Stimulated activated CD4-positive, alpha-beta T cell treated with anti-CD3 and anti-CD28 coated beads, Interleukin-4, amount 100 ng/mL, for 24 hours (primary cell): ENCODE results near the gene PAXX.
"Not testable (repeated sequence)": the region's sequence is repeated elsewhere in the genome, so short reads cannot be mapped to it uniquely, and the experiment has no call there.

Source experiments
- DNase-seq: peaks from one replicate; pipeline ENCODE4 v3.0.0-alpha.2; 2020

The PAXX gene

DNA sequence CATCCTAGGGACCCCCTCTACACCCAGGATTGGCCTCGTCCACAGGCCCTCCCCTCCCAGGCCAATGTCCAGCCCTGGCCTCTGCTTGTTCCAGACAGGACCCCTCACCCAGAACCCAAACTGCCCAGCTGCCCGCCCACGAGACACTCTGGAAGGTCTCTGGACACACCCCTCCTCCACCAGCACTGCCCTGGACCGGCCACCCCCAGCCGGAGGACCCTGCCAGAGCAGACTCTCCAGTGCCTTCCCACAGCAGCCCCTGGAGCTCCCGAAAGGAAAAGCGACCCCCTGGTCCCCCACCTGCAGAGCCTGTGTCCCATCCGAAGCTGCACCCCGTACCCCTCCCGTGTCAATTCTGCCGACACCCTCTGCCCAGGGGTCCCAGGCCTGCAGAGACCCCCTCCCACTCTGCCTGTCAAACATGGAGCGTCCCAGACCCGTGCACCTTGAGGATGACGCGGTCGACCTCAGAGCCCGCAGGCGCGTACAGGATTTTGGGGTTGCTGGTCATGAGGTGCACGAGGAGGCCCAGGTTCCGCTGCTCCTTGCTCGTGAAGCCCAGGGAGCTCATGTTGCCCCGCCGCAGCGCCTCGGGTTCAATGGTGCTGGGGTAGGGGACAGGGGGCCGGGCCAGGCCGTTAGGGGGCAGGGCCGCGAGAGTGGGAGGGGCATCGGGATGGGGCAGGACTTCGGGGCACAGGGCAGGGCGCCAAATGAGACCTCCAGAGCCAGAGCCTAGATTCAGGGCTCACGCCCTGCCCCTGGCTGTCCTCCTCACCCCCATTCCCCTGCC is 27.9 kb downstream of the PAXX start:
- no peak for DNase-seq

DNA sequence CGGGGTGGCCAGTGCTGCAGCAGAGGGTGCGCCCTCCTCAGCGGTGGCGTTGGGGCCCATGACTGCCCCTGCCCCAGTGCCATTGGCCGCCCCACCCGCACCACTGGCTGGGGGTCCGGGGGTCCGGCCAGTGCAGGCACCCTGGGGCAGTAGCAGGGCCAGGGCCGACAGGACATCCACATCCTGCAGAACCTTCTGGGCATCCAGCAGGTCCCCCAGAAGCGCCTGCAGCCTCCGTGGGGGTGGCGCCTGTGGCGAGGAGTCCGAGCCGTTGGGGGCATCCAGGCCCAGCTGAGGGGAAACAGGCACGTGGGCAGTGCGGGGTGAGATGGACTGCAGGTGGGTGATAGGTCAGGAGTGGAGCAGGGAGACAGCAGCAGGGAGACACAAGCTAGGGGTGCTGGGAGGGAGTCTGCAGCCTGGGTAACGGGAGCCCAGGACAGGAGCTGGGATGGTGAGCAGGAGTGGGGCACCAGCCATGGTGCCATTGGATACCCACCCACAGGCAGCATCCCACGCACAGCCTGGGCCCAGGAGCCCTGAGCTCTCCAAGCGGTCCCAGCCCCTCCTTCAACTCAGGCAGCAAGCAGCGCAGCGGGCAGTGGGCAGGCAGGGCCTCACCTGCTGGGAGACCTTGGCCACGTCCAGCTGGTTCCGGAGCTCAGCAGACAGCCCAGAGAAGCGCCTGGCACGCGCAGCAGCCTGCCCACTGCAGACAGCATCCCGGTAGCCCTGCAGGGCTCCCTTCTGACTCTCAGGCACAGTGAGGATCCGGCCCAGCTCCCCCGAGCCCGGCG is 28.7 kb downstream of the PAXX start:
- DNase-seq, result no peak

DNA sequence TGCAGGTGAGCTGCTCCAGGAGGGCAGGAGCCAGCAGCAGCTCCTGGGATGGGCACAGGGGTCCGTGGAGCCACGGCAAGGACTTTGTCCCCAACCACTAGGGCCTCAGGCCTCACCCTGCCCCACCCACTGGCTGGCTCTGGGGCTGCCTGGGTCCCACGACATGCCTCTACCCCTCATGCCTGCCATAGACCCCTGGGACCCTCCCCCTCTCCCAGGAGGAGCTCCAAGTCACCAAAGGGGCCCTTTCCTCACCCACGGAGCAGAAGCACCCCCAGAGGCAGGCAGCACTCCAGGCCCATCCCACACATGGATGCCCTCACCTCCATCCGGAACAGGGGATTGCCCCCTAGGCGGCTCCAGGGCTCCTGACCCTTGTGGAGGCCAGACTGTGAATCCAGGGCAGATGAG is 29.4 kb downstream of the PAXX start:
- DNase-seq, result no peak

DNA sequence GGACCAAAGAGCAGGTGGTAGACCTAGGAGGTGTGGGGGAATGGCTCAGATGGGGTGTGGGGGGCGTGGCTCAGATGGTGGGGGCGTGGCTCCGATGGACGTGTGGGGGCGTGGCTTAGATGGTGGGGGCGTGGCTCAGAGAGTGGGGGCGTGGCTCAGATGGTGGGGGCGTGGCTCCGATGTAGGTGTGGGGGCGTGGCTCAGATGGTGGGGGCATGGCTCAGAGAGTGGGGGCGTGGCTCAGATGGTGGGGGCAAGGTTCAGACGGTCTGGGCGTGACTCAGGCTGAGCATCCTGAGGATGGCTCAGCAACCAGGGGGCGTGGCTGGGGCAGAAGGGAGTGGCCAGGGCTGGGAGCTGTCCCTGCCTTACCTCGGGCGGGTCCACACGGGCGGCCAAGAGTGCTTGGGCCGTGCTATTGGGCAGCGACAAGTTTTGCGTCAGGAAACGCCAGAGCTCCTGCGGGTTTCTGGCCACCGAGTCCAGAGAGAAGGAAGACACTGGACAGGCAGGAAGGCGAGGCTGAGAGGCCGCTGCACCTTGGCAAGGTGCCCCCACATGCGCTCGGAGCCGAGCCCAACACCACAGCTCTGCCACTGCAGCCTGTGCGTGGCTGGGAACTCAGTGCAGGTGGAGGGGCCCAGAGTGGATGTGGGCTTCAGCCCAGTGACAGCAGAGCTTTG is 29.9 kb downstream of the PAXX start:
- DNase-seq, result peak; percentile 74

DNA sequence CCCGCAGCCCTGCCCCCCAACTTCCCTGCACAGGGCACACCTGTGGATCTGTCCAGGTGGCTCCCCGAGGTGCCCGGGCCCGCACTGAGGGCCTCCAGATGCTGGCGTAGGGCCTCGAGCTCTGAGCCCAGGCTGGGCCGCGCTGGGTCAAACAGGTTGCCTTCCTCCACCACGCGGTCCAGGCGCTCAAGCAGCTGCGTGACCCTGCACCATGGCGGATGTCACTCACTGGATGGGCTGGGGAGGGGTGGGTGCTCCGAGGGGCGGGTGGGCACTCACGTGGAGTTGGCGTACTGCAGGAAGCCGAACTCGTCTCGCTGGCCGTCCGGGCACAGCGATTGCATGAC is 30.4 kb downstream of the PAXX start:
- DNase-seq, result no peak

DNA sequence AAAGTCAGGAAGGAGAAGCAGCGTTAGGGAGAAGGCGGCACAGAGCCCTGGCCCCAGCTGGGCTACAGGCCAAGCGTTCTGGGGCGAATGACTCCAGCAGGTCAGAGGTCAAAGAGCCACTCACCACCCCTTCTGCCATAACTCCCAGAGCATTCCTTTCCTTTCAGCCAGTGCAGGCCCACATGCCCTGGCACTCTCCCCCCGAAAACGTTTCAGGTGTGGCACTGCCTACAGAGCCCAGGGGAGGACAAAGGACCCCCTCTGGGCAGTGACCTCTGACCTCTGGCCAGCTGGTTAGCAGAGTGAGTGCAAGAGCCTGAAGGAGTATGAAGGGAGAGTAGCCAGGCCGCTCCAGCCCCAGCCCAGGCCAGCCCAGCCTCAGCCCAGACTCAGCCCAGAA is 30.9 kb downstream of the PAXX start:
- DNase-seq, result no peak

DNA sequence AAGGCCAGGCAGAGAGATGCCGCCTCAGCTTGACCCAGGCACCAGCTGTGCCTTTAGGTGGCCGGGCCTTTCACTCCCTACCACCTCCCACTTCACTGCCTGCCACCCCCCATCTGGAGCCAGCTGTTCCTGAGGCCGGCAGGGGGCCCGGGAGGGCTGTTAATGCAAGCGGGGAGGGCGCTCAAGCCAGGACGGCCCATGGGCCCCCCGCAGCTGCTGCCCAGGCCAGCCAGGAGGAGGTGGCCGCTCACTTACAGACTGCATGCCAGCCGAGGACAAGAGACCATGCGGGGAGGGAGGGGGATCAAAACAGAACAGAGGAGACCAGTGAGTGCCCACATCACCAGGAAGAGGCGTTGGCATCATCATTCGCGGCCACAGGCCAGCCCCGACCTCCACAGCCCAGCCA is 31.4 kb downstream of the PAXX start:
- no peak for DNase-seq

DNA sequence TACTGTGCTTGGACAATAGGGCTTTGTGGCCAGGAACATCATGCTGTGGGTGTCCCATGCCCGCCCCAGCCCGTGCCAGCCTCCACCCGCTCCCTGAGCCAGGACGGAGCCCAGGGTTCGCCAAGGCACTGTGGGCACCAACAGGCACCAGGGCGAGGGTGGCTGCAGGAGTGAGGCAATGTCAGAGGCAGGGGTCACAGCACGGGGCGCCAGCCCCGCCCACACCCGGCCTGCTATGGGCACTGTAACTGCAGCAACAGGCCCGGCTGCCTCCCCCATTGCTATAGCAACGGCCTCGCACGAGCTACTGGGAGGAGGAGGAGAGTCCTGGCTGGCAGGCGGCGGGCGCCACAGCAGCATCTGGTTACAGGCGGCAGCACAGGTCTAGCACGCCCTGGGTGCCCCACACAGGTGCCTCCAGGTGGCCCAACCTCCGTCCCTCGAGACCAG is 33.3 kb downstream of the PAXX start:
- no peak for DNase-seq

DNA sequence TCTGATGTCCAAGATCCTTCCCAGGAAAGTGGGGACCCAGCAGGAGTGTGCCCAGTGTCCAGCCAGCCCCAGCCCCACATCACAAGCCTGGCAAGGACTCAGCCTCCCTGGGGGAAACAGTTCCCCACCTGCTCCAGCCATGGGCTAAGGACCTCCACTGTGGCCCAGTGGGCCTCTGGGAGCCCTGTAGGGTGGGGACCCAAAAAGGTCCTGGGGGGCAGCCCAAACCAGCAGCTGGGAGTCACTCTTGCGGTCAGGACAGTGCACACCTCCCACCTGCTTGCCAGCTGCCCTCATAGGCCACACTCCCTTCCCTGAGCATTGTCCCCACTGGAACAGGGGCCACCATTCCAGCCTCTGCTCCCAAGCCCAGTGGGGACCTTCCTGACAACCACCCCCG is 34.2 kb downstream of the PAXX start:
- DNase-seq, result no peak

DNA sequence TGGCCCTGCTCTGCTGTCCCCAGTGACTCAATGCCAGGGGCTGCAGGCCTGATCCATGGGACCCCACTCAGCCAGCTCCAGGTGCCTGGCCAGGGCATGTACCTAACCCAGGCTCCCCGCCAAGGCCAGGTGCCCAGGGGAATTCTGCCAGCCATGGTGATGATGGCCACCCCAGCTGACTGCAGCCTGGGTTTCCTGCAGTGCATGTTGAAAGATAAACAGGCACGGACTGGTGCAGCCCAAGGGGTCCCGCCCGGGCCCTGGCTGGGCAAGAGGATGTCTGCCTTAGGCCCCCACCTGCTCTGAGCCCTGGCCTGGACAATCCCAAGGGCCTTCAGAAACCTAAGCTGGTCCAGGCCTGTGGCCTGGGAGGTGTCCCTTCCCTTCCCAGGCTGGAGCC is 34.6 kb downstream of the PAXX start:
- no peak for DNase-seq

DNA sequence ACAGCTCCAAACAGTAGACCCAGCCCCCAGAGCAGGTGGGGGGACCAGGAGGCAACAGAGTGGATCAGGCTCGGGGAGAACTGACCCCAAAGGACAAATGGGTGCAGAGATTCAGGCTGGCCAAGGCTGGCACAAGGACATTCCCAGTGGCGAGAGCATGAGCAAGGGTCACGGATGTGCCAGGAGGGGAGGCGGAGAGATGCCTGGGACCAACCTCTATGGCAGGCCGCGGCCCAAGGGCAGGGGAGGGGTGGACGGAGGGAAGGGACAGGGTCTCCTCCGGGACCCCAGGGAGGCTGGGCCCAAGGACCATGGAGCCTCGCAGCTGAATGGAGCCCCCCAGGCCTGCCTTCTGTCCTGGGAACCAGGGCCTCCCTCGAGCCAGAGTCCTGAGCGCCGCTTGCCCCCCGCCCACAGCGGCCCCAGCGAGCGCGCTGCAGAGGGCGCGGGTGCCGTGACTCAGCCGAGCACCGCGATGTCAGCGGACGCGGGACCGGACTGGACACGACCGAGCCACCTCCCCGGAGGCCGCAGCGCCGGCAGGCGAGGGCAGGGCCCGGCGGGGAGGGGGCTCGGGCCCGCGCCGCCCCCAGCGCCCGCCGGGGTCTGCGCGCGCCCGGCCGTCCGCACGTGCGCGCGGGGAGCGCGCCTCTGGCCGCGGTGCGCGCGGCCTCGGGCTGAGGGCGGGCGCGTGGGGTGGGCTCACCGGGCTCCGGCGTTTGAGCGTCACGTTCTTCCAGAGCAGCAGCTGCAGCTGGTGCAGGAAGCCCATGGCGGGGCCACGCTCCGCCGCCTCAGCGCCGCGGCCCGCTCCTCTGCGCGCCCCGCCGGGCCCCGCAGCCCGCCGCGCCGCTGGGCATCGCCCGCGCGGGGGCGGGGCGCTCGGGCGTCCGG is 35.4 kb downstream of the PAXX start, which contains the start of gene ABCA2:
TSS of gene ABCA2 (minus strand) at position 869 of the 894 bp plus-strand sequence. CDS start at position 772, 97 bp downstream.
- no peak for DNase-seq

DNA sequence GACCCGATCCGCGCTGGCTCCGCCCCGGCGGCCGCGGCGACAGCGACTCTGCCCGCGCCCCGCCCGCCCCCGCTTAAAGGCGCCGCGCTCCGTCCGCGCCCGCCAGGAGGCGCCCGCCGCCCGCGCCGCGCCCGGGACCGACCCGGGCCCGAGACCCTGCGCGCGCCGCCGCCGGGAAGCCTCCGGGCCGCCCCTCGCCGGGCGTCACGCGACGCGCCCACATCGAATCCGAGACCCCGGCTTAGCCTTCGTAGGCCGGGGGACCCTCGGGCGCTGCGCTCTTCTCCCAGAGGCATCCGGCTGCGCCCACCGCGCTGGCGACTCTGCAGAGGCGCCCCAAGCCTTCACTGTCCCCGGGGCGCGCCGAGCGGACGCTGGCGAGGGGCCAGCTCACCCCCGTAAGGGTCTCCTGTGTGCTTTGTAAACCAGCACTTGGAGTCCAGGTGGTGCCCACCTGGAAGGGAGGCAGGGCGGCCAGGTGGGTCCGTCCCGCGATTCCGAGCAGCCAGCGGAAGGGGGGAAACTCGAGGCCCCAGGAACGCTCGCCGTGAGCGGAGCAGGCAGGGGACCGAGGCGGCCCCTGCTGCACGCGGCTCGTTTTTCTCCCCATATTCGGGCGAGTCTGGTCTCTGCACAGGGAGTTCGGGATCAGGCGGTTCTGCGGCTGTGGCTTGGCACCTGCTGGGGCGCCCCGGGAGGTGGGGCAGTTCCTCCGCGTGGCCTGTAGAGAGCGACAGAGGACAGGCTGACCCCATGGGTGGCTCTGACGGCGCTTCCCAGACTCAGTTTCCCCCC is 36.2 kb downstream of the PAXX start:
- DNase-seq, result peak; percentile 65

DNA sequence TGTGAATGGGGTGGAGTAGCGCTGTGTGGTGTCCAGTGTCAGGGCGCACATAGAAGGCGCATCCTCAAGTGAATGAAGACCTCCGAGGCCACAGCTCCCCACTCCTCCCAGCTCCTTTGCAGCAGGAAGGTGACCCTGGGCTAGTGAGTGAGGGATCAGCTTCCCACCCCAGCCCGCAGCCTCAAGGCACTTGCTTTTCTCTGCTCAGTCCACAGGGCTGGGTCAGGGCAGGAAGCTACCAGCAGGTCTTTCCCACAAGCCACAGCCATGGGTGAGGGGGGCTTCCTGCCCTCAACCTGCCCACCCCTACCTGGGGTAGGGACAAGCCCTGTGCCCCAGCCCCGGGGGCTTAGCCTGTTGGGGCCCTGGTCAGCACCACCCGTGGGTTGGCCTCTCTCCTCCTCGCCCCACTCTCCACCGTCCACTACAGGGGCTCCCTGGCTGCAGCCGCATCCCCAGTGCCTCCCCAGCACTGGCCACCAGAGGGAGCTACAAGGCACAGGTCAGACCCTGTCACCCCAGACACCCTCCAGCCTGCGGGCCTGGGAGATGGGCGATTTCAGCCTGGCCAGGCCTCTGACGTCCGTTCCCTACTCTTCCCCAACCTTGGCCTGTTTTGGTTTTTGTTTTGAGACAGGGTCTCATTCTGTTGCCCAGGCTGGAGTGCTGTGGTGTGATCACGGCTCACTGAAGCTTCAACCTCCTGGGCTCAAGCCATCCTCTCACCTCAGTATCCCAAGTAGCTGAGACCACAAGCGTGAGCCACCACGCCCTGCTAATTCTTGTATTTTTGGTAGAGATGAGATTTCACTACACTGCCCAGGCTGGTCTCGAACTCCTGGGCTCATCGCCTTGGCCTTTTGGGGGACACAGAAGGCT is 37.1 kb downstream of the PAXX start:
- DNase-seq, result peak; percentile 79

DNA sequence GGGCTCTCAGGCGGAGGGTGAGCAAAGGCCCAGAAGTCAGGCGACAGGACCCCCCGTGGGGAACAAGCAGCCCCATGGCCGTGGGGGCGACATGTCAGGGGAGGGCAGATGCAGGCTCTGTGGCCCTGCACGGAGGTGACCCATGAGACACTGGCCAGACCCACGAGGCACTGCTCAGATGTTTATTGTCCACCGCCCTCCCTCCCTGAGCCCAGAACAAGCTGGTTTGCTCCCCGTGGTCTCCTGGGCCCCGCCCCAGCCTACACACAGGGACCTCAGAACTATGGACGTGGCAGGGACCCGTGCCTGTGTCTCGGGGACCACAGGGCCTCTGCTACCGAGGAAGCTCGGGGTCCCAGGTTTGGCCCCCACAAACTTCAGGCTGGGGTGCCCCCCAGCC is 37.8 kb downstream of the PAXX start:
- no peak for DNase-seq

DNA sequence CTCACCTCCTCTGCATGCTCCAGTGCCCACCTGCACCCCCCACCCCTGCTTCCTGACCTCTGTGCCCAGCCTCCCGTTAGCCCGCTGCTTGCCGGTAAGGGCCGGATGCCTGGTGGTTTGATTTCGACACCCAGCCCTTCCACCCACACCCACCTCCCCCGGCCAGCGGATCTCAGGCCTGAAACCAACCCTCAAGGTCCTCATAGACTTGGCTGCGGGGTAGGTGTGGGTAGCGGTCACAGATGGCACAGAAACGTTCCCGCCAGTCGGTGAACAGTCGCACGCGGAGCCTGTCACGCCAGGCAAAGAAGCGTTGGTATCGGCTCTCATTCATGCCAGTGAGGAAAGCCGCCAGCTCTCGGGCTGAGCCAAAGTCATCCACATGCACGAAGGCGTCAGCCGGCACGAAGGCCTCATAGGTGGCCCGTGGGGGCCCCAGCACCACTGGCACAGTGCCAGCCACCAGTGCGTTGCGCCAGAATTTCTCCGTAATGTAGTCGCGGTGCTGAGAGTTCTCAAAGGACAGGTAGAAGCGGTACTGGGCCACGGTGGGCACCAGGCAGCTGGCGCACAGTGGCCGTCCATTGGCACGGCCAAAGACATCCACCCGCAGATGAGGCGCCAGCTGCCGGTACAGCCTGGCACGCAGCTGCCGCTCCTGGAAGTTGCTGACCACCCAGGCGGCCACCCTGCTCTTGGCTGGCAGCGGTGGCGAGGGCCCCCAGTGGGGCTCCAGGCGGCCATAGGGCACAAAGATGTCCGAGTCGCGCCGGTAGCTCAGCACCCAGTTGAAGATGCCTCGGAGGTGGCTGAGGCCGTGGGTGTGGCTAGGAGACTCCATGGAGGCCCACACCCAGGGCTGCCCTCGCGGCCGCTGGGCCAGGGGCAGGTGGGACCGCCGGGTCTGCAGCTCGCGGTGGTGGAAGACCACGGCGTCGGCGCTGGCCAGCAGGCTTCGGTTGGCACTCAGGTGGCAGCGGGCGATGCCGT is 38.6 kb downstream of the PAXX start:
- DNase-seq, result peak; percentile 59

DNA sequence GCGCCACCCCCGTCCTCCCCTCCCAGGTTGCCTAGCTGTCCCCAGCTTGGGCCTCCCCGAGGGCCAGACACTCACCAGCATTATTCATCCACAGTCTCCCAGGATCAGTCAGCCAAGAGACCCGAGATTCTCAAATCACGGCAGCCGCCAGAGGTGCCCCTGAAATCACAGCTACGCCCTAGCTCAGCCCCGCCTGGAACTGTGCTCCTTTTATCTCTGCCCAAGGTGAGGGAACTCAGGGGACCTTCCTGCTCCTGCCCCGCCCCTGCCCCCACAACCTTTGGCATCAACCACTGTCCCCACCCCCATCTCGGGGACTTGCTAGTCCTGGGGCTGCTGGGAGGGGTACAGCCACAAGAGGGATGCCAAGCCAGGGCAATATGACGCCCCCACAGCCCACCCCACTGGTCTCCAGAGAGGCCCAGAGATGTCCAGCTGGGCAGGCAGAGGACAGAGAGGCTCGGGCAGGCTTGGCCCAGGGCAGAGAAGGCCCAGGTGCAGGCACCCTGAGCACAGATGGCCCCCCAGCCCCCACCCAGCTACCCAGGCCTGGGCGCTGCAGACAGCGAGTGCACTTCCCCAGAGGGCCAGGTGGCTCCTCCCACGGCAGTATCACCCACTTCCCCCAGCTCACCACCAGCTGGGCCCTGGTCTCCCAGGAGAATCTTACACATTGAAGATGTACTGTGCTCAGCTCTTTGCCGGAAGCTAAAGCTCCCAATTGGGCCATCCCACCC is 39.9 kb downstream of the PAXX start, which contains the start of gene FUT7:
TSS of gene FUT7 (minus strand) at position 185 of the 737 bp plus-strand sequence. CDS start at position 88, 97 bp downstream.
- peak; percentile 40 for DNase-seq

DNA sequence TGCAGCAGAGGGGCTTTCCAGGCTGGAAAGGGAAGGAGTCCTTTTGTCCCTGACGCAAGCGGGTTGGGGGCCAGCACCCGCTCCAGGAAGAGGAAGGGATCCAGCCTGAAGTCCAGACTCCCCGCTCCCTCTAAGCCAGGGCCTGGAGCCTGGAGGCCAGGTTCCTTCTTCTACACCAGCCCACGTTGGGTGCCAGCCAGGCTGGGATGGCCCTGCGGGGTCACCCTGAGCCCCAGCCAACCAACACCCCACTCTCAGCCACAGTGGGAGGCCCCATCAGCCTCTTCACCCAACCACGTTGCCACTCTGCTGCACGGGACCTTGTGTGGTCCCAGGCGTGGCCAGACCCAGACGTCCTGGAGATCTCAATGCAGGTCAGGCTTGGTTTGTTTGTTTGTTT is 40.6 kb downstream of the PAXX start:
- no peak for DNase-seq

DNA sequence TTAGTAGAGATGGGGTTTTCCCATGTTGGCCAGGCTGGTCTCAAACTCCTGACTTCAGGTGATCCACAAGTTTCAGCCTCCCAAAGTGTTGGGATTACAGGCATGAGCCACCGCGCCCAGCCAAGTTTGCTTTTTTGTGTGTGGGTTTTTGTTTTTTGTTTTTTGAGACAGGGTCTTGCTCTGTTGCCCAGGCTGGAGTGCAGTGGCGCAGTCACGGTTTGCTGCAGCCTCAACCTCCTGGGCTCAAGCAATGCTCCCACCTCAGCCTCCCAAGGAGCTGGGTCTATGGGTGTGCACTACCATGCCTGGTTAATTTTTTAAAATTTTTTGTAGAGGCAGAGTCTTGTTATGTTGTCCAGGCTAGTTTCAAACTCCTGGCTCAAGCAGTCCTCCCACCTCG is 41.3 kb downstream of the PAXX start:
- DNase-seq, result not testable (repeated sequence)
